Measurements from ENCODE around the gene SGCD. TPM values are rescaled to one million over a fixed set of nuclear protein-coding genes. Genes with fewer than 3 reads are reported as not detected.

Gene SGCD
- total RNA-seq, 4 donors from 2014 or later = 5.1 to 8.1 (median 6.5) TPM

DNA sequence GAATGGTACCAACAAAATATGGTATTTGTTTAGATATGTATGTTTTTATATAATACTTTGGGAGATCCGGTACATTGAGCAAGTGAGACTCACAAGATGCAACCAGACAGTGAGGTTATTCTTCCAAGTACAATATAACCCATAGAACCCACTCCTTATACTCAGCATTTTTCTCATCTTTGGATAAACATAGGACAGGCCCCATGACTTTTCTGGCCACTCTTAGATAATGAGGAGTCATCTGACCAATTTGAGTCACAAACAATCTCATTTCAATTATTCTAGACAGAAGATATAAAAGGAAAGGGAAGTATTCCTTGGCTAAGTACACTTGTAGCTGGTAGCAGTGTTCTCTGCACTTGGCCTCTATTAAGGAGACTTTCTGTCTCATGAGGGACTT lies 150.2 kb downstream of the SGCD start:
- TF ChIP-seq, protein P1, sequence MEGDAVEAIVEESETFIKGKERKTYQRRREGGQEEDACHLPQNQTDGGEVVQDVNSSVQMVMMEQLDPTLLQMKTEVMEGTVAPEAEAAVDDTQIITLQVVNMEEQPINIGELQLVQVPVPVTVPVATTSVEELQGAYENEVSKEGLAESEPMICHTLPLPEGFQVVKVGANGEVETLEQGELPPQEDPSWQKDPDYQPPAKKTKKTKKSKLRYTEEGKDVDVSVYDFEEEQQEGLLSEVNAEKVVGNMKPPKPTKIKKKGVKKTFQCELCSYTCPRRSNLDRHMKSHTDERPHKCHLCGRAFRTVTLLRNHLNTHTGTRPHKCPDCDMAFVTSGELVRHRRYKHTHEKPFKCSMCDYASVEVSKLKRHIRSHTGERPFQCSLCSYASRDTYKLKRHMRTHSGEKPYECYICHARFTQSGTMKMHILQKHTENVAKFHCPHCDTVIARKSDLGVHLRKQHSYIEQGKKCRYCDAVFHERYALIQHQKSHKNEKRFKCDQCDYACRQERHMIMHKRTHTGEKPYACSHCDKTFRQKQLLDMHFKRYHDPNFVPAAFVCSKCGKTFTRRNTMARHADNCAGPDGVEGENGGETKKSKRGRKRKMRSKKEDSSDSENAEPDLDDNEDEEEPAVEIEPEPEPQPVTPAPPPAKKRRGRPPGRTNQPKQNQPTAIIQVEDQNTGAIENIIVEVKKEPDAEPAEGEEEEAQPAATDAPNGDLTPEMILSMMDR (IDR thresholded peaks at IDR 0.05; ENCODE audit: low read depth) = no peak

DNA sequence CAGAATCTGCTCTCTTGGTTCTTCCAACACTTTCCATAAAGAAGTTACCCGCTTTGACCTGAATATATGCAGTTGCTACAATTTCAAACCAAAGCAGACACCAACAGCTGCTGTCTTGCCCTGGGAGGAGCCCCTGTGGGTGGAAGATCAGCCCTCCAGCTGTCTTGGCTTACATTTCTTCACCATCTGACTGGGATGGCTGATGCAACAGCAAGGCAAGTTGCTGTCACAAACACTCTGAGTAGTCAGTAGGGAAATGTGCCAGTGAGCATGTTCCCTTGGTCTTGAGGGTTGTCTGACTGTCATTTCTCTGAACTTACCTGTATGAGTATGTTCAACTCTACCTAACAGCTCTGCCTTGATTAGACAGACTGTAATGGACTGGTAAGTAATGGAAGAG lies 152.9 kb downstream of the SGCD start:
- TF ChIP-seq, protein P1 (IDR thresholded peaks at IDR 0.05; ENCODE audit: low read depth) = no peak

DNA sequence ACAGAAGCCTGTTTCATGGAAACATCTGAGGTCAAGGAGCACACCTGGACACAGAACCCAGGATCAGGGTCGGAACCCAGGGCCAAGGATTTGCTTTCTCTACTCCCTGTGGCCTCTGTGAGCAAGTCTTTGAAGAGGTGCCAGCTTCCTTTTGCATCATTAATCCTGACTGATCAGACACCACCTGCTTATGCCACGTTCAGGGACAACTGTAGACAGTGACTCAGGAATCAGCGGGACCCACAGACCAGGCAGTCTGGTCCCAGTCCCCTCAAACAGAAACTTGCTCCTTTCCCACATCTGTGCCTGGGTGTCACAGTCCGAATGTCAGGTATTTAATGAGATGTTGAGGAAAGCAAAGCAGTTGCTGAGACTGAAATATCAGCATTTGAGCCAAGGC lies 154.8 kb downstream of the SGCD start:
- TF ChIP-seq, protein P1 (IDR thresholded peaks at IDR 0.05; ENCODE audit: low read depth) = no peak

DNA sequence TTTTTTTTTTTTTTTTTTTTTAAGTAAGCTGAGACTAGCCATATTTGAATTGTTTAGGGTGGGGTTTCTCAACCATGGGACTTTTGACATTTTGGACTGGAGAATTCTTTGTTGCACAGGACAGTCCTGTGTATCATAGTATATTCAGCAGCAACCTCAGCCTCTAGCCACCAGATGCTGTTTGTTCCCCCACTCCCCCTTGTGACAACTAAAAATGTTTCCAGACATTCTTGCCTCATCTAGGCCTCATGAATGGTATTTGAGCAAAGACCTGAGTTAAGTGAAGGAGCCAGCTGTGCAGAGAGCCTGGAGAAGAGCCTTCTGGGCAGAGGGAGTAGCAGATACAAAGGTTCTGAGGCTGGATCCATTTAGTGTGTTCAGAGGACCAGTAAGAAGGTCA lies 155.9 kb downstream of the SGCD start:
- TF ChIP-seq, protein P1 (IDR thresholded peaks at IDR 0.05; ENCODE audit: low read depth) = no peak

DNA sequence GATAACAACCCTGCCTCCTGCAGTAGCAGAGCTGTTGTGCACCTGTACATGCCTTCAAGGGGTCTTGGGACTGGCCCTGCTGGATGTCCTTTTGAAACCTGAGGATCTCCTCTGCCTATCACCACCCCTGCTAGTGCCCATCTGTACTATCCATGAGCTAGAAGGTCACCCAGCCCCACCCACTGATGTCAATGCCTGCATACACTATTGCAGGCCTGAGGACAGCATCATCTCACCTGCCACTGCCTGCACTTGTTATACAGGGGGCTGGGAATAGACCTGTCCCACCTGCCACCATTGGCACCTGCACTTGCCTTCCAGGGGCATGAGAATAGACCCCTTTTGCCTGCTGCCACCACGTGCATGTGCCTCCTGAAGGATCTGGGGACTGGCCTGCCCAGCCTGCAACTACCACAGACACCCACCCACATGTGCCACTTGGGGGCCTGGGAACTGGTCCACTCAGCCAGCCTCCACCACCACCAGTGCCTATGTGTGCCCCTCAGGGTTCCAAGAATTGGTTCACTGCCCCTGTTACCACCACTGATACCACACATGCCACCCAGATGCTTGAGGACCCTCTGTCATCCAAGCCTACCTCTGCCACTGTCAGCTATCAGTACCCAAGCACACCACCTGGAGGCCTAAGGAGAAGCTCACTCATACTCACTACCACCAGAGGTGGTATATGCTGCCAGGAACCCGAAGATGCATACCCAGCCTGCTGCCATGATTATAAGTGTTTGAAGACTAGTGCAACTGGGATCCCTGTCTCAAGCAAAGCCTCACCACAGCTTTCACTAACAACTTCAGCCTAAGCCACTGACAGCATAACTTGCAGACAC lies 159.7 kb downstream of the SGCD start:
- TF ChIP-seq, protein P1 (IDR thresholded peaks at IDR 0.05; ENCODE audit: low read depth) = no peak

DNA sequence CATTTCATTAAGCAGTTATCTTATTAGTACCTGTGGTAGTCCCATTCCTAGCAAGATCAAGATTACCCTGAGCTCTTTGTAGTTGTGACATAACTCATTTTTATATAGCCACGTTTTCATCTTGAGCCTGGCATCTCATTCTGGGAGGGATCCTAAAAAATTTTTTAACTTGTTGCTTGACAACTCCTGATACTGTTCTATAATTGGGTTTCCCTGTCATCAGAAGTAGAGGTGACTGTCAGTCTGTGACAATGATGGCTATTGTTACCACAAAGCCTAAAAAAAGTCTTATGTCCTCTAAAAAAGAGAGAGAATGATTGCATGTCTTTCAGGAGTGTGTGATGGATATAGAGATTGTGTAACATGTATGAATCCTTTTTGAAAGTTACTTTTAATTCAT lies 164.8 kb downstream of the SGCD start:
- TF ChIP-seq, protein P1 (IDR thresholded peaks at IDR 0.05; ENCODE audit: low read depth) = no peak

DNA sequence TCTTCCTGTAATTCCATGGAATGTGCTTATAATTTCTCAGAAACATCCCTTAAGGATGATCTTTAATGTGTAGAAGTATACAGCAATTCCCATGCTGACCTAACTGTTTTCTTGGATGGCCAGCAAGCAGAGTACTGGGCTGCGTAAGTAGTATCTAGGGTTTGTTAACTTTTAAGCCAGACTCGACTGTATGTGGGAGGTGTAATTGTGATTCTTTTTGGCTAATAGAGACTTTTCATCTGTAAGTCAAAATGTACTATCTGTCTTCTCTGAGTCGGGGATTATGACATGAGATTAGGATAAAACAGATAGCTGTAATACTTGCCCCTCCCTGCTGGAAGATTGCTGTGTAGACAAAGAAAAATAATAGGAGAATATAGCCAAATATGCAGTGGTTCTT lies 169.3 kb downstream of the SGCD start:
- TF ChIP-seq, protein P1 (IDR thresholded peaks at IDR 0.05; ENCODE audit: low read depth) = no peak
